ENCODE measurements around the gene PCDHGB5.
A peak's percentile ranks its signal among the peaks of the same experiment; 100 is the strongest.
"Not testable (repeated sequence)": the region's sequence is repeated elsewhere in the genome, so short reads cannot be mapped to it uniquely, and the experiment has no call there.

PCDHGB5 gene

DNA sequence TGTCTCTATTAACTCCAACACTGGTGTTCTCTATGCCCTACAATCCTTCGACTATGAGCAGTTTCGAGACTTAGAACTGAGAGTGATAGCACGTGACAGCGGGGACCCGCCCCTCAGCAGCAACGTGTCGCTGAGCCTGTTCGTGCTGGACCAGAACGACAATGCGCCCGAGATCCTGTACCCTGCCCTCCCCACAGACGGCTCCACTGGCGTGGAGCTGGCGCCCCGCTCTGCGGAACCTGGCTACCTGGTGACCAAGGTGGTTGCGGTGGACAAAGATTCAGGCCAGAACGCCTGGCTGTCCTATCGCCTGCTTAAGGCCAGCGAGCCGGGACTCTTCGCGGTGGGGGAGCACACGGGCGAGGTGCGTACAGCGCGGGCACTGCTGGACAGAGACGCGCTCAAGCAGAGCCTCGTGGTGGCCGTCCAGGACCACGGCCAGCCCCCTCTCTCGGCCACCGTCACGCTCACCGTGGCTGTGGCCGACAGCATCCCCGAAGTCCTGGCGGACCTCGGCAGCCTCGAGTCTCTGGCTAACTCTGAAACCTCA is 25.1 kb downstream of the PCDHGB5 start:
- Histone ChIP-seq H3K36me3 (ENCODE audit: control insufficient read depth in 5 of 5, insufficient read depth in 5 of 5, low read length in 5 of 5) (peaks cover 0 to 3% (median 0%) of the 10 kb centered on the region in 5 donors), H3K4me3 (ENCODE audit: low read depth in 1 of 5, low read length in 5 of 5) (peak overlapping the region in 4 of 5 donors; percentile 11 to 58 (median 33)), H3K27ac (ENCODE audit: low read depth, low read length) (no peak overlapping the region), H3K9ac (ENCODE audit: low read length in 5 of 5) (no peak overlapping the region), H3K9me3 (ENCODE audit: control insufficient read depth in 5 of 5, low read length in 5 of 5) (peaks cover 55 to 89% (median 85%) of the 10 kb centered on the region in 5 donors), H3K4me1 (ENCODE audit: control insufficient read depth in 5 of 5, insufficient read depth in 5 of 5, low read length in 5 of 5) (peaks cover 0 to 30% (median 13%) of the 10 kb centered on the region in 5 donors), H3K27me3 (ENCODE audit: control insufficient read depth in 5 of 5, insufficient read depth in 4 of 5, low read length in 5 of 5) (peaks cover 0 to 10% (median 6%) of the 10 kb centered on the region in 5 donors)

DNA sequence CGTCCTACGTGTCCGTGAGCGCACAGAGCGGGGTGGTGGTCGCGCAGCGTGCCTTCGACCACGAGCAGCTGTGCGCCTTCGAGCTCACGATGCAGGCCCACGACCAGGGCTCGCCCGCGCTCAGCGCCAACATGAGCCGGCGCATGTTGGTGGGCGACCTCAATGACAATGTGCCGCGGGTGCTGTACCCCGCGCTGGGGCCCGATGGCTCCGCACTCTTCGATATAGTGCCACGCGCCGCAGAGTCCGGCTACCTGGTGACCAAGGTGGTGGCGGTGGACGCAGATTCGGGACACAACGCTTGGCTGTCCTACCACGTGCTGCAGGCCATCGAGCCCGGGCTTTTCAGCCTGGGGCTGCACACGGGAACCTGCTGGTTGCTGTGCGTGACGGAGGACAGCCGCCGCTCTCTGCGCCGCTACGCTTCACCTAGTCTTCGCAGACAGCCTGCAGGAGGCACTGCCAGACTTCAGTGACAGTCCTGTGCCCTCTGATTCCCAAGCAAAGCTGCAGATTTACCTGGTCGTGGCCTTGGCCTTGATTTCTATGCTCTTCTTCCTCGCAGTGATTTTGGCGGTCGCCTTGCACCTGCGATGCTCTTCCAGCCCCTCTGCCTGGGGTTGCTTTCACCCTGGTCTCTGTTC is 30.2 kb downstream of the PCDHGB5 start:
- Histone ChIP-seq H3K36me3 (ENCODE audit: control insufficient read depth in 5 of 5, insufficient read depth in 5 of 5, low read length in 5 of 5) (peaks cover 0 to 4% (median 0%) of the 10 kb centered on the region in 5 donors), H3K27me3 (ENCODE audit: control insufficient read depth in 5 of 5, insufficient read depth in 4 of 5, low read length in 5 of 5) (peaks cover 0 to 12% (median 4%) of the 10 kb centered on the region in 5 donors), H3K27ac (ENCODE audit: low read depth, low read length) (no peak overlapping the region), H3K9me3 (ENCODE audit: control insufficient read depth in 5 of 5, low read length in 5 of 5) (peaks cover 35 to 78% (median 76%) of the 10 kb centered on the region in 5 donors), H3K4me3 (ENCODE audit: low read depth in 1 of 5, low read length in 5 of 5) (peak overlapping the region; percentile 11 to 56 (median 50)), H3K9ac (ENCODE audit: low read length in 5 of 5) (no peak overlapping the region), H3K4me1 (ENCODE audit: control insufficient read depth in 5 of 5, insufficient read depth in 5 of 5, low read length in 5 of 5) (peaks cover 0 to 16% (median 13%) of the 10 kb centered on the region in 5 donors)

DNA sequence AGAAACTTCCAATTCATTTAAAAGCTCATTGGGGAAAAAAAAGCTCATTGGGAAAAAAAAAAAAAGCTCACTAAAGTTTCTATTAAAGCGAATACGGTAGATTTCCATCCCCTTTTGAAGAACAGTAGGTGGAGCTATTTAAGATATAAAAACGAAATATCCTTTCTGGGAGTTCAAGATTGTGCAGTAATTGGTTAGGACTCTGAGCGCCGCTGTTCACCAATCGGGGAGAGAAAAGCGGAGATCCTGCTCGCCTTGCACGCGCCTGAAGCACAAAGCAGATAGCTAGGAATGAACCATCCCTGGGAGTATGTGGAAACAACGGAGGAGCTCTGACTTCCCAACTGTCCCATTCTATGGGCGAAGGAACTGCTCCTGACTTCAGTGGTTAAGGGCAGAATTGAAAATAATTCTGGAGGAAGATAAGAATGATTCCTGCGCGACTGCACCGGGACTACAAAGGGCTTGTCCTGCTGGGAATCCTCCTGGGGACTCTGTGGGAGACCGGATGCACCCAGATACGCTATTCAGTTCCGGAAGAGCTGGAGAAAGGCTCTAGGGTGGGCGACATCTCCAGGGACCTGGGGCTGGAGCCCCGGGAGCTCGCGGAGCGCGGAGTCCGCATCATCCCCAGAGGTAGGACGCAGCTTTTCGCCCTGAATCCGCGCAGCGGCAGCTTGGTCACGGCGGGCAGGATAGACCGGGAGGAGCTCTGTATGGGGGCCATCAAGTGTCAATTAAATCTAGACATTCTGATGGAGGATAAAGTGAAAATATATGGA is 32.8 kb downstream of the PCDHGB5 start, which contains the start of gene PCDHGA12:
PCDHGA12 (plus strand) TSS at position 176 of the 782 bp plus-strand sequence; CDS start at position 429, 253 bp downstream.
- peaks cover 0 to 4% (median 0%) of the 10 kb centered on the region in 5 donors for H3K36me3 ChIP-seq (ENCODE audit: control insufficient read depth in 5 of 5, insufficient read depth in 5 of 5, low read length in 5 of 5)
- peaks cover 31 to 68% (median 61%) of the 10 kb centered on the region in 5 donors for H3K9me3 ChIP-seq (ENCODE audit: control insufficient read depth in 5 of 5, low read length in 5 of 5)
- no peak within 1 kb of the TSS for H3K27ac ChIP-seq (ENCODE audit: low read depth, low read length)
- no peak within 1 kb of the TSS for H3K9ac ChIP-seq (ENCODE audit: low read length in 5 of 5)
- H3K27me3 ChIP-seq (ENCODE audit: control insufficient read depth in 5 of 5, insufficient read depth in 4 of 5, low read length in 5 of 5), result peaks cover 0 to 9% (median 0%) of the 10 kb centered on the region in 5 donors
- H3K4me3 ChIP-seq (ENCODE audit: low read depth in 1 of 5, low read length in 5 of 5), result peak within 1 kb of the TSS; percentile 52 to 76 (median 58)
- peaks cover 0 to 16% (median 11%) of the 10 kb centered on the region in 5 donors for H3K4me1 ChIP-seq (ENCODE audit: control insufficient read depth in 5 of 5, insufficient read depth in 5 of 5, low read length in 5 of 5)

DNA sequence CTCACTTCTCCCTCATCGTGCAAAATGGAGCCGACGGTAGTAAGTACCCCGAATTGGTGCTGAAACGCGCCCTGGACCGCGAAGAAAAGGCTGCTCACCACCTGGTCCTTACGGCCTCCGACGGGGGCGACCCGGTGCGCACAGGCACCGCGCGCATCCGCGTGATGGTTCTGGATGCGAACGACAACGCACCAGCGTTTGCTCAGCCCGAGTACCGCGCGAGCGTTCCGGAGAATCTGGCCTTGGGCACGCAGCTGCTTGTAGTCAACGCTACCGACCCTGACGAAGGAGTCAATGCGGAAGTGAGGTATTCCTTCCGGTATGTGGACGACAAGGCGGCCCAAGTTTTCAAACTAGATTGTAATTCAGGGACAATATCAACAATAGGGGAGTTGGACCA is 33.5 kb downstream of the PCDHGB5 start:
- Histone ChIP-seq H3K9me3 (ENCODE audit: control insufficient read depth in 5 of 5, low read length in 5 of 5) (peaks cover 26 to 65% (median 61%) of the 10 kb centered on the region in 5 donors), H3K27ac (ENCODE audit: low read depth, low read length) (no peak overlapping the region), H3K9ac (ENCODE audit: low read length in 5 of 5) (no peak overlapping the region), H3K27me3 (ENCODE audit: control insufficient read depth in 5 of 5, insufficient read depth in 4 of 5, low read length in 5 of 5) (peaks cover 0 to 9% (median 0%) of the 10 kb centered on the region in 5 donors), H3K4me1 (ENCODE audit: control insufficient read depth in 5 of 5, insufficient read depth in 5 of 5, low read length in 5 of 5) (peaks cover 0 to 16% (median 11%) of the 10 kb centered on the region in 5 donors), H3K4me3 (ENCODE audit: low read depth in 1 of 5, low read length in 5 of 5) (peak overlapping the region; percentile 52 to 76 (median 58)), H3K36me3 (ENCODE audit: control insufficient read depth in 5 of 5, insufficient read depth in 5 of 5, low read length in 5 of 5) (peaks cover 0 to 4% (median 0%) of the 10 kb centered on the region in 5 donors)

DNA sequence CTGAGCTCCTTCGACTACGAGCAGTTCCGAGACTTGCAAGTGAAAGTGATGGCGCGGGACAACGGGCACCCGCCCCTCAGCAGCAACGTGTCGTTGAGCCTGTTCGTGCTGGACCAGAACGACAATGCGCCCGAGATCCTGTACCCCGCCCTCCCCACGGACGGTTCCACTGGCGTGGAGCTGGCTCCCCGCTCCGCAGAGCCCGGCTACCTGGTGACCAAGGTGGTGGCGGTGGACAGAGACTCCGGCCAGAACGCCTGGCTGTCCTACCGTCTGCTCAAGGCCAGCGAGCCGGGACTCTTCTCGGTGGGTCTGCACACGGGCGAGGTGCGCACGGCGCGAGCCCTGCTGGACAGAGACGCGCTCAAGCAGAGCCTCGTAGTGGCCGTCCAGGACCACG is 34.6 kb downstream of the PCDHGB5 start:
- Histone ChIP-seq H3K4me1 (ENCODE audit: control insufficient read depth in 5 of 5, insufficient read depth in 5 of 5, low read length in 5 of 5) (peaks cover 0 to 16% (median 11%) of the 10 kb centered on the region in 5 donors), H3K4me3 (ENCODE audit: low read depth in 1 of 5, low read length in 5 of 5) (peak overlapping the region; percentile 8 to 76 (median 58)), H3K9me3 (ENCODE audit: control insufficient read depth in 5 of 5, low read length in 5 of 5) (peaks cover 16 to 60% (median 54%) of the 10 kb centered on the region in 5 donors)
- not testable (repeated sequence) for H3K27ac ChIP-seq (ENCODE audit: low read depth, low read length); H3K27me3 ChIP-seq (ENCODE audit: control insufficient read depth in 5 of 5, insufficient read depth in 4 of 5, low read length in 5 of 5); H3K36me3 ChIP-seq (ENCODE audit: control insufficient read depth in 5 of 5, insufficient read depth in 5 of 5, low read length in 5 of 5); H3K9ac ChIP-seq (ENCODE audit: low read length in 5 of 5)

DNA sequence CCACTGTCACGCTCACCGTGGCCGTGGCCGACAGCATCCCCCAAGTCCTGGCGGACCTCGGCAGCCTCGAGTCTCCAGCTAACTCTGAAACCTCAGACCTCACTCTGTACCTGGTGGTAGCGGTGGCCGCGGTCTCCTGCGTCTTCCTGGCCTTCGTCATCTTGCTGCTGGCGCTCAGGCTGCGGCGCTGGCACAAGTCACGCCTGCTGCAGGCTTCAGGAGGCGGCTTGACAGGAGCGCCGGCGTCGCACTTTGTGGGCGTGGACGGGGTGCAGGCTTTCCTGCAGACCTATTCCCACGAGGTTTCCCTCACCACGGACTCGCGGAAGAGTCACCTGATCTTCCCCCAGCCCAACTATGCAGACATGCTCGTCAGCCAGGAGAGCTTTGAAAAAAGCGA is 35.0 kb downstream of the PCDHGB5 start:
- not testable (repeated sequence) for H3K27ac ChIP-seq (ENCODE audit: low read depth, low read length); H3K27me3 ChIP-seq (ENCODE audit: control insufficient read depth in 5 of 5, insufficient read depth in 4 of 5, low read length in 5 of 5); H3K9ac ChIP-seq (ENCODE audit: low read length in 5 of 5); H3K36me3 ChIP-seq (ENCODE audit: control insufficient read depth in 5 of 5, insufficient read depth in 5 of 5, low read length in 5 of 5)
- Histone ChIP-seq H3K4me1 (ENCODE audit: control insufficient read depth in 5 of 5, insufficient read depth in 5 of 5, low read length in 5 of 5) (peaks cover 0 to 16% (median 11%) of the 10 kb centered on the region in 5 donors), H3K9me3 (ENCODE audit: control insufficient read depth in 5 of 5, low read length in 5 of 5) (peaks cover 13 to 58% (median 53%) of the 10 kb centered on the region in 5 donors), H3K4me3 (ENCODE audit: low read depth in 1 of 5, low read length in 5 of 5) (peak overlapping the region in 1 of 5 donors; percentile 33)

DNA sequence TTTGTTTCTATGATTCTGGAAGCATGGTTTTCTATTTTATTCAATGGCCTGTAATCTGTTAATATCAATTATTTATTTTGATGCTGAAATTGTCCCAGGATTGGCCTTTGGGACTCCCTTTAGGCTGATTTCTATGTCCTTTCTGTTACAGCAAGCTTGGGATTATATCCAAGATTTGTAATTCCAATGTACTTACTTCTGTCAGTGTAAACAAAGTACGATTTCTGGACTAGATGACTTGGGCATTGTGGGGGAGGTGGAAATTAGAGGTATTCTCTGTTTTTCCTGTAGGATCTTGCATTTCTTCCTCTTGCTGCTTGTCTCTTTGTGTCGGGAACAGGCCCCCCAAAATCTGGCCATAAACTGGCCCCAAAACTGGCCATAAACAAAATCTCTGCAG is 36.3 kb downstream of the PCDHGB5 start:
- Histone ChIP-seq H3K27ac (ENCODE audit: low read depth, low read length) (no peak overlapping the region), H3K4me1 (ENCODE audit: control insufficient read depth in 5 of 5, insufficient read depth in 5 of 5, low read length in 5 of 5) (peaks cover 0 to 16% (median 11%) of the 10 kb centered on the region in 5 donors), H3K36me3 (ENCODE audit: control insufficient read depth in 5 of 5, insufficient read depth in 5 of 5, low read length in 5 of 5) (no peaks in the 10 kb centered on the region), H3K27me3 (ENCODE audit: control insufficient read depth in 5 of 5, insufficient read depth in 4 of 5, low read length in 5 of 5) (peaks cover 0 to 9% (median 0%) of the 10 kb centered on the region in 5 donors), H3K4me3 (ENCODE audit: low read depth in 1 of 5, low read length in 5 of 5) (no peak overlapping the region), H3K9ac (ENCODE audit: low read length in 5 of 5) (no peak overlapping the region), H3K9me3 (ENCODE audit: control insufficient read depth in 5 of 5, low read length in 5 of 5) (peaks cover 6 to 48% (median 45%) of the 10 kb centered on the region in 5 donors)

DNA sequence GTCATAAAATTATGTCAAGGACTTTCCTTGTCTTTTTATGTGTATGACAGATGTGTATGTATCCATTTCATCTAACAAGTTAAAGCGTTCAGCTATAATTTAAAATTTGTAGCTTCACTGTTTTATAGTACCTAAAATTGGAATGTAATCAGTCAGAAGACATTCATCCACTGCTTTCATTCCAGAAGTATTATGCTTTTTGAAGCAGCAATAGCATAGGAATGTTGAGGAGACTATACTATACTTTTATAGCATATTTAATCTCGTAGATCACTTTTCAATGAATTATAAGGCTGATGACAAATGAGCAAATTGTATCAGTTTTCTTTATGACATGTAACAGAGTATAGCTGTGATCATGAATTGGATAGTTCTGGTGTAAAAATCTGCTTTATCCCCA is 39.5 kb downstream of the PCDHGB5 start:
- H3K27ac ChIP-seq (ENCODE audit: low read depth, low read length), result no peak overlapping the region
- H3K4me1 ChIP-seq (ENCODE audit: control insufficient read depth in 5 of 5, insufficient read depth in 5 of 5, low read length in 5 of 5), result no peaks in the 10 kb centered on the region
- no peak overlapping the region for H3K9ac ChIP-seq (ENCODE audit: low read length in 5 of 5)
- H3K27me3 ChIP-seq (ENCODE audit: control insufficient read depth in 5 of 5, insufficient read depth in 4 of 5, low read length in 5 of 5), result no peaks in the 10 kb centered on the region
- H3K4me3 ChIP-seq (ENCODE audit: low read depth in 1 of 5, low read length in 5 of 5), result no peak overlapping the region
- H3K9me3 ChIP-seq (ENCODE audit: control insufficient read depth in 5 of 5, low read length in 5 of 5), result peaks cover 5 to 51% (median 42%) of the 10 kb centered on the region in 5 donors
- H3K36me3 ChIP-seq (ENCODE audit: control insufficient read depth in 5 of 5, insufficient read depth in 5 of 5, low read length in 5 of 5), result peaks cover 0 to 3% (median 0%) of the 10 kb centered on the region in 5 donors

DNA sequence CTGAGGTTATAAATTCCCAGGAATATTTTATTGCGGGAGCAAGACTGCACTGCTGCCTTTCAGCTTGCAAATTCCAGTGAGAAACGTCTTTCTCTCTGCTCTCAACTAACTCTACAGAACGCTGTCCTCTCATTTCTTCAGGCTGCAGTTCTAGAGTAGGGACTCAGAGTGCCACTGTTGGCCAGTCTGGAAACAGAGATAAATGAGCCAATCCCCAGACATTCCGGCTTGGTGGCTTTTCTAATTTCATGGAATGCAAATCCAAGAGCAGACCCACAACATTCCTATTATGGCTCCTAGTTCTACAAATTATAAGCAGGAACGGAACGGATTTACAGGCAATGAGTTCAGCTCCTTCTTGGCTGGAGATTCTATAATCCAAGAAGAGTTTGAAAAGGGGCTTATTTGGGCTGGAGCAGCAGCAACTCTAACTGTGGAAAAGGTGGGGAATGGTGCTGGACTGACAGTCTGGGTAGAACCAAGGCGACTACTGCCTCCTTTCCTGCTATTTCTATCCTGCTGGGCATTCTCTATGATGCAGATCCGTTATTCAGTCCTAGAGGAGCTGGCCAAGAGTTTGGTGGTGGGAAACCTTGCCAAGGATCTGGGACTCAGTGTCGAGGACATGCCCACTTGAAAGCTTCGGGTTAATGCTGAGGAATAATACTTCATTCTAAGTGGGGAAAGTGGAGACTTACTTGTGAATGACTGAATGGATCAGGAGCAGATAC is 41.8 kb downstream of the PCDHGB5 start:
- peaks cover 5 to 45% (median 30%) of the 10 kb centered on the region in 5 donors for H3K9me3 ChIP-seq (ENCODE audit: control insufficient read depth in 5 of 5, low read length in 5 of 5)
- no peaks in the 10 kb centered on the region for H3K4me1 ChIP-seq (ENCODE audit: control insufficient read depth in 5 of 5, insufficient read depth in 5 of 5, low read length in 5 of 5)
- H3K4me3 ChIP-seq (ENCODE audit: low read depth in 1 of 5, low read length in 5 of 5), result no peak overlapping the region
- H3K9ac ChIP-seq (ENCODE audit: low read length in 5 of 5), result no peak overlapping the region
- H3K27me3 ChIP-seq (ENCODE audit: control insufficient read depth in 5 of 5, insufficient read depth in 4 of 5, low read length in 5 of 5), result no peaks in the 10 kb centered on the region
- no peak overlapping the region for H3K27ac ChIP-seq (ENCODE audit: low read depth, low read length)
- peaks cover 0 to 3% (median 0%) of the 10 kb centered on the region in 5 donors for H3K36me3 ChIP-seq (ENCODE audit: control insufficient read depth in 5 of 5, insufficient read depth in 5 of 5, low read length in 5 of 5)

All from subcutaneous abdominal adipose tissue (tissue), 5 donors.